GM19035 (cell line): ENCODE measurements around the gene BCR.

Experiments
- ATAC-seq: cut with Tn5 transposase; IDR thresholded peaks from one replicate; pipeline ENCODE4 v1.9.1; 2021; ENCODE audit not compliant: unreplicated experiment

BCR gene

DNA sequence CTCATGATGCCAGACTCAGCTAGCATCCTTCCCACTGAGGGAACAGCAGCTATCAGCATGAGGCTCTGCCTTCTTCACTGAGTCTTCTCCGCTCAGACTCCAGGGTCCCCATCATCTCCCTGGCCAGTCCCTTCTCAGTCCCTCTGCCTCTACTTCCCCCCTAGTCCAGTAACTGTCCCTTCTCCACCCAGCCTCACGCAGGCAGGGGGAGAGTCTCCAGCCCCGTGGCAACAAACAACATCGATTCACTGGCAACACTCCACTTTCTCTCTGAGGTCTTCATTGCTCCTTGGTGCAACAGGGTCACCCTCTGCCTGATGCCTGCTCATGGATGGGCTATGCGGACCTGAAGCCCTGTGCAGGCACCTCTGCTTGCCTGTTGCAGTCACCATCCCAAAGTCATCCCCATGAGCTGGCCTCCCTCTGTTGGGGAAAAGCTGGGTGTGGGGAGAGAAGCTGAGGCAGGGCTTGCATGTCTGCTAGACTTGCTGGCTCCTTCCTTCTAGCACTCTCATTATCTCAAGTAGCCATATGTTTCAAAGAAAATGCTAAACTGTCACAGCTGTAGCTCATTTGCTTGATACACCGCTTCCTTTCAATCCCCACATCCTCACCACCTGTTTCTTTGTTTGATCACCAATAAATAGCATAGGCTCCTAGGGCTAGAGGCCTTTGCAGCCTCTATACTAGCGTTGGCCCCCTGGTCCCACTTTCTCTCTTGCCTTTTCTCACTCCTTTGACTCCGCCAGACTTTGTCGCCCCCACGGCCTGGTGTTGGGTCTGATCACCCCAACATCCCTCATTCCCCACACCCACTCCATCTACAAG lies 4.3 kb upstream of the BCR start:
- ATAC-seq, result no peak

DNA sequence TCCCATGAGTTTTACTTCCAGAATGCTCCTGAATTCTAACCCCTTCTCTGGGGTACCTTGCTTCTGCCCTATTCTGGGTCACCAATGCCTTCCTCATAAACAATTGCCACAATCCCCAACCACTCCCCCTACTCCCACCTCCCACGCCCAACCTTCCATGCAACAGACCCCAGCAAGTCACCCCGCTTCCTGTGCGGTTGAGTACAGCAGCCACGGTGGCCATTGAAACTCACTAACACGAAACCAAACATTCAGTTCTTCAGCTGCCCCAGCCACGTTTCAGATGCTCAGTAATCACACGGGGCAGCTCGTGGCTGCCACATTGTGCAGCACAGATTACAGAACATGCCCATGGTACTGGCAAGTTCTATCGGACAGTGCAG lies 3.7 kb upstream of the BCR start:
- ATAC-seq, result no peak

DNA sequence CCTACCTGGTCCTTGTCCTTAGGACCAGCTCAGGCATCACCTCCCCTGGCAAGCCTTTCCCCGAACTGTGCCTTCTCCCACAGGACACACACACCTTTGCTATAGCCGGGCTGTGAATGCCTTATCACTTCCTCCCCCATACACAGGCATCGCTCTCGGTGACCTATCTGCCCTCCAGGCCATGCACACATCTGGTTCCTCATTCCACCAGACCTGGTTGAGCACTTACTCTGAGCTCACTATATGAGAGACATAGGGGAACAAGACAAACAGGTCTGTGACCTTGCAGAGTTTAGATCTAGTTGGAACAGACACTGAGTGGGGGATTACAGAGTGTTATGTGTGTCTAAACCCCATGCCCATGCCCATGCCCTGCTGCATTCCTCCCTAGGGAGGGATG lies 3.1 kb upstream of the BCR start:
- ATAC-seq, result no peak

DNA sequence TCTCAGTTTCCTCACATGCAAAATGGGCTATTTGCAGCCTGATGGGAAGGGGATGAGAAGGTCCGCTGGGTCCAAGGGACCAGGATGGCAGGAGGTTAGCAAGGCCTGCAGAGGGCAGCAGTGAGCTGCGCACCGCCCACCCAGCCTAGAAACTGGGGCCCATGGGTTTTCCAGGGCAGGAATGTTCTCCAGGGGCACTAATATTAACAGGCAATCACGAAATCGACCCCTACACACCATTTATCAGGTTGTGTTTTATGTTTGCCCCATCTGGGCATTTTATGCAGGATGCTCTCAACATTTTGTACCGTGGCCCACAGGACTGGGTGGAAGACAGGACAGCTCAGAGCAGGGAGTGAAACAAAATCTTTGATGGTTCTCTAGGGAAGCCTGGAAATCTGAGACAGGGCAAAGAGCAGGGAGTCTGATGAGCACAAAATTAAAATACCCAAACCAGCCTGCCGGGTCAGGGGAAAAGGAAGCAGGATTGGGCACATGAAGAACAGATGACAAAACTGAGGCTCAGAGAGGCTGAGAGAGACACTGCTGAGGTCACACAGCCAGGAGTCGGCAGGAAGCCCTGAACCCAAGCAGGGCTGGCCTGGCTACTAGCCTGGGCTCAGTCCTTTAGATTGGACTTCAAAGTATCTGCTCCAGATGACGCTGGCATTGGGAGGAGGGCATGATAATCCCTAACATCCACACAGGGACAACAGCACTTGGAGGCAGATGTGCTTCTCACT lies 1.6 kb upstream of the BCR start:
- ATAC-seq, result no peak

DNA sequence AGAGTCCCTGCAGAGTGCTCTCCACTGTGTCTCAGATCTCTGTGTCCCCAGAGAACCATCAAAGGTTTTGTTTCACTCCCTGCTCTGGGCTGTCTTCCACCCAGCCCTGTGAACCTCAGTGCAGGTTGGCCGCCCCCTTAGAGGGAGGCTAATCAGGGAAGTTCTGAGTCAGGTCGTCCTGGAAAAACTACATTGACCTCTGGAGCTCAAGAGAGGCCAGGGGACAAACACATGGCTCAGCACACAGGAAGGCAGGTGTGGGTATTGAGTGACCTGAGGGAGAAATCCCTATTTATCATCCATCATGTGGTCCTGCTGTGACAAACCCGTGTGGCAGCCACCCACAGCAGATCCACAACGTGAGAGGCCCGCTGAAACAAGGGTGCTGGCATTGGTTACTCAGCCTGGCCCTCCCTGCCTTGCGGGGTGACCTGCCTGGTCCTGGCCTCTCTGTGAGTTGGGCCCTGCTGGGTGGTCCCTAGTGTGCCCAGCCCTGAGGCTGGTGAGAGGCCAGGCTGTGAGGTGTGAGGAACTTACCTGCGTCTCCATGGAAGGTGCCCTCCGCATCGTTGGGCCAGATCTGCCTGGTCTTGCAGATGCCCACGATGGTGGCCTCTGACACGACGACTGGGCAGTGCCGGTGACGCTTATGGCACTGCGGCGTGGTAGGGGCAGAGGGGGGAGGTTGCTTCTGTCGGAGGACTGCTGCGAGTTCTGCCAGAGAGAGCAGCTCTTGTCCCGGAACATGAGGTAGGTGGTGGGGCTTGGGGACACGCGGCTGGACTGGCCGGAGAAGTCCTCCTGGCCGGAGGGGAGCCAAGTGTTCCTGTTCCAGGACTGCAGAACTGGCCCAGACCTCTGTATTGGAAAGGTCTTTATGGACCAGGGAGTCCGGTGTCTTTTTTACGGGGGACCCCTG lies 669 bp upstream of the BCR start:
- ATAC-seq, result no peak

DNA sequence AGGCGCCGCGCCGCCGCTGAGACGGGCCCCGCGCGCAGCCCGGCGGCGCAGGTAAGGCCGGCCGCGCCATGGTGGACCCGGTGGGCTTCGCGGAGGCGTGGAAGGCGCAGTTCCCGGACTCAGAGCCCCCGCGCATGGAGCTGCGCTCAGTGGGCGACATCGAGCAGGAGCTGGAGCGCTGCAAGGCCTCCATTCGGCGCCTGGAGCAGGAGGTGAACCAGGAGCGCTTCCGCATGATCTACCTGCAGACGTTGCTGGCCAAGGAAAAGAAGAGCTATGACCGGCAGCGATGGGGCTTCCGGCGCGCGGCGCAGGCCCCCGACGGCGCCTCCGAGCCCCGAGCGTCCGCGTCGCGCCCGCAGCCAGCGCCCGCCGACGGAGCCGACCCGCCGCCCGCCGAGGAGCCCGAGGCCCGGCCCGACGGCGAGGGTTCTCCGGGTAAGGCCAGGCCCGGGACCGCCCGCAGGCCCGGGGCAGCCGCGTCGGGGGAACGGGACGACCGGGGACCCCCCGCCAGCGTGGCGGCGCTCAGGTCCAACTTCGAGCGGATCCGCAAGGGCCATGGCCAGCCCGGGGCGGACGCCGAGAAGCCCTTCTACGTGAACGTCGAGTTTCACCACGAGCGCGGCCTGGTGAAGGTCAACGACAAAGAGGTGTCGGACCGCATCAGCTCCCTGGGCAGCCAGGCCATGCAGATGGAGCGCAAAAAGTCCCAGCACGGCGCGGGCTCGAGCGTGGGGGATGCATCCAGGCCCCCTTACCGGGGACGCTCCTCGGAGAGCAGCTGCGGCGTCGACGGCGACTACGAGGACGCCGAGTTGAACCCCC lies 798 bp downstream of the BCR start:
- no peak for ATAC-seq

DNA sequence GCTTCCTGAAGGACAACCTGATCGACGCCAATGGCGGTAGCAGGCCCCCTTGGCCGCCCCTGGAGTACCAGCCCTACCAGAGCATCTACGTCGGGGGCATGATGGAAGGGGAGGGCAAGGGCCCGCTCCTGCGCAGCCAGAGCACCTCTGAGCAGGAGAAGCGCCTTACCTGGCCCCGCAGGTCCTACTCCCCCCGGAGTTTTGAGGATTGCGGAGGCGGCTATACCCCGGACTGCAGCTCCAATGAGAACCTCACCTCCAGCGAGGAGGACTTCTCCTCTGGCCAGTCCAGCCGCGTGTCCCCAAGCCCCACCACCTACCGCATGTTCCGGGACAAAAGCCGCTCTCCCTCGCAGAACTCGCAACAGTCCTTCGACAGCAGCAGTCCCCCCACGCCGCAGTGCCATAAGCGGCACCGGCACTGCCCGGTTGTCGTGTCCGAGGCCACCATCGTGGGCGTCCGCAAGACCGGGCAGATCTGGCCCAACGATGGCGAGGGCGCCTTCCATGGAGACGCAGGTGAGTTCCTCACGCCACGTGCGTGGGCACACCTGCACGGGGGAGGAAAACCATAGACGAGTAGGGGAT lies 1.5 kb downstream of the BCR start:
- ATAC-seq, result no peak

DNA sequence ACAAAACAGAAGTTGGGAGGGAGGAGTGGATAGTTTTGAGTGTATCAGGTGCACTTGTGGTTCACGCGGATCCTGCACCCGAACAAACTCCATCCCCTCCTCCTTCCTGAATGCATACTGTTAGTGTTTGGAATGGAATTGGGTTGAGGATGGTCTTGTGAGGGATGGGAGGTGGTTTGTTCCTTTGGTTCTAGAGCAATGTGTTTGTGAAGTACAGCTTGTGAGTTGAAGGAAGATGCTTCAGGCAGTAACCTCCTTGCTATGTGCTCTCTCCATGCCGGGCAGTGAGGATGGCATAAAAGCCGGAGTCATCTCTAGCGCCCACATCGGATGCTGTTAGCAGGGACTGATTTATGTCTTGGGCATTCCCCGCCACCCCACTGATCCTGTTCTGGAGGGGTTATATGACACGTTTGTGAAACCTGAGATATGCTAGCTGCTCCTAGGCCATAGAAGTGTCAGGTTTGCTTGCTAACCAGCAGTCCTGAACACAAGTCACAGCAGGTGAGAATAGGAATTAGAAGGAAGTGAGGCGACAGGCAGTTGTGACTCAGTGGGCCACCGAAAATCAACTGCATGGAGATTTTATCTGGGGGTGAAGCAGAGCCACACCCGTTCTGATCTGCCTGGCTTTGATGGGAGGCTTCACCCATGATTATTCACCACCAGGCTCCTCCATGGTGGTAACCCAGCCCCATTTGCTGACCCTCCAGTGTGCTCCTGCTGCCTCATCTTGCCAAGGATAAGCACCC lies 2.2 kb downstream of the BCR start:
- no peak for ATAC-seq

DNA sequence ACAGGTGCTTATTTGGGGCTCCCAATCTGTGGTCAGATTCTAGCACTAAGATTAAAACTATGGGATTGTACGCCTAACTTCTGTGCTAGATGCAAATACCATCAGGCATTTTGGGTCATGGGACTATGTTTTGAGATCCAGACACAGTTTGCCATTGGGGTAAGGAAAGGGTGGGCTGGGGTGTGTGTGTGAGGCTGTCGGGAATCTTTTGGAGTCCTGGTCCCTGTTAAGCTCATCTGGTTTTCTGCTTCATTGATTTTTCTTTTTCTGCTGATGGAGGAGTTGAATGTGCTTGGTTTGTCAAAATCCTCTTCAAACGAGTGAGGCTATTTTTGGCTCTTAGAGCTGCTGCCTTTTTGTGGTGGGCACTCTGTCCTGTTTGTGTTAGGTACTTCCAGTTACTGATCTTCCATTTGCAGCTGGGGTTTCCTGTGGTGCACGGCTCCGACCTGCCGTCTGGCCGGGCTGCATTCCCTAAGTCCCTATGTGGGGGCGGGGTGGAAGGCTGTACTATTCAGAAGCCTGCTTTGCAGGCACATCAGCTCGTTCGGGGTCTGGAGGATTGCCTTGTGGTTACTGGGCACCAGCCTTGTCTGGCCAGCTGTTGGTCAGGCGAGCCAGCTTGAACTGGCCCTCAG lies 2.9 kb downstream of the BCR start:
- ATAC-seq, result no peak

DNA sequence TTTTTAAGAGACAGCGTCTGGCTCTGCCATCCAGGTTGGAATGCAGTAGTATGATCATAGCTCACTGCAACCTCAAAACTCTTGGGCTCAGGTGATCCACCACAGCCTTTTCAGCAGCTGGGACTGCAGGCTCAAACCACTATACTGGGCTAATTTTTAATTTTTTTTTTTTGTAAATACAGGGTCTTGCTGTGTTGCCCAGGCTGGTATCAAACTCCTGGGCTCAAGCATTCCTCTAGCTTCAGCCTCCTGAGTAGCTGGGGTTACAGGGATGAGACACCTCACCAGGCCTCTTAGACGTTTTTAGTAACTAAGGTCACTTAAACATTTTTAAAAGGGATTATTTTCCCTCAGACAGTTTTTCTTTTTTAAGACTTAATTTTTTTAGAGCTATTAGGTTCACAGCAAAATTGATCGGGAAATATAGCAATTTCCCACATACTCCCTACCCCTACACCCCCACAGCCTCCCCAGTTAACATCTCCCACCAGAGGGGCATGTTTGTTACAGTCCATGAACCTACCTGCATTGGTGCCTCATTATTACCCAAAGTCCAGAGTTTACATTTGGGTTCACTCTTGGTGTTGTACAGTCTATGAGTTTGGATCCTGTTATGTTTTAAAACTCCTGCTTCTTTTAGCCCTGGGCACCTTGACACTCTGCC lies 3.9 kb downstream of the BCR start:
- no peak for ATAC-seq

DNA sequence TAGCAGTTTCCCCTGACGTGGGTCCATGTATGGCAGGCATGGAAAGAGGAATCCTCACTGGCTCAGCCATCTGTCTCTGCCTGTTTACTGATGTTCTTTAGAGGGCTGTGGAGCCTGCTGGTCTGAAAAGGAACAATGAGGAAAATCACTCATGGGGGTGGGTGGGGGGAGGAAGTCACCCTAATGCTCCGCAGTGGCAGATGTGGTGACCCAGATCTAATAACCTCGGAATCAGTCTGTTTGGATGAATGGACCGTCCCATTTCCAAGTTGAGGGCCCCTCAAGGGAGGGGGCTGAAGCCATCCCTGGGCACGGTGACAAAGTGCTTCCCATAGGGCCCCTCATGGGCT lies 4.4 kb downstream of the BCR start:
- ATAC-seq, result no peak

DNA sequence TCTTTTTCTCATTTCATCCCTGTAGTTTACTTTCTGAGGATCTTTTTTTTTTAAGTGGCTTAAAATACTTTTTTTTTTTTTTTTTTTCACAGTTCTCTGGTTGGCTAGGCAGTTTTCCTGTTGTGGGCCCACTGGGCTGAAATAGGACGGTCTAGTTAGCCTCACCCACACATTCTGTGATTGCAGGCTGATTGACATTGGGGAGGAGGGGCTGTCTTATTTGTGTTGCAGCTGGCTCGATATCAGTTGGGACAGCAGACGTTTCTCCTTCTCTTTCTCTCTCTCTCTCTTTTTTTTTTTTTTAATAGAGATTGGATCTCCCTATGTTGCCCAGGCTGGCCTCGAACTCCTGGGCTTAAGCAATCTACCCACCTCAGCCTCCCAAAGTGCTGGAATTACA lies 6.9 kb downstream of the BCR start:
- no peak for ATAC-seq

DNA sequence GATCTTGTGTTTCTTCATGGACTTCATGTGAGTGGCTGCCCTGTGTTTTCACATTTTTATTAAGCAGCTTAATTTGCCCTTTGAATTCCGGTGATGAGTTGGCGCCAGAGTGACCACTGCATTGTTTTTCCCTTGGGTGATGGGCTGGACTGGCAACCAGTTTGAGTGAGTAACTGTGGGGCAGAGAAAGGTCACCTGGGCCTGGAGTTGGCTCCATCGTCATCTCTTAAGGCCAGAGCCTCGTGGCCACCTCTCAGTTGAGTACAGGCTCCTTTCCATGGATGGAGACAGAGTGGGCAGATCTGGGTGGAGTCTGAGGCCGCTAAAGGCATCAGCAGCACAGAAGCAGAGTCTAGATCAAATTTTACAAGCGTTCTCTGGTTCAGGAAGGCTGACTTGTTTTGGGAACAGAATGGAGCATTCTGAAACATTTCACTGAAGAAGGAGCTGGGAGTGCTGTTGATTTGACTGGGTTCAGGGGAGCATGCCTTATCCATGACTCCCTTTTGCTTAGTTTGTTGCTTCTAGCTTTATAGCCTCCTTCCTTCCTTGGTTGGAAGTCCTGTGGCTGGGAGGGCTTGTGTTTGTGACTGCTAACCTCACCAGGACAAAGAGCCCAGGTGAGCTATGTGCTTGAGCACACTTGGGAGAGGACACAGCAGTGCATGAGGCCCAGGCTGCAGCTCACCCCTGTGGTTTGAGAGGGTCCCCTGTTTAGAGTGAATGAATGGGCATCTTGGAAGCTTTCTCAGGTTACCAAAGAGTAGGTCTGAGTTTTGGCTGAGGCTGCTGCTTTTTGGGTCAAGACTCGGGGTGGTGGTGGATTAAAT lies 7.8 kb downstream of the BCR start:
- no peak for ATAC-seq

DNA sequence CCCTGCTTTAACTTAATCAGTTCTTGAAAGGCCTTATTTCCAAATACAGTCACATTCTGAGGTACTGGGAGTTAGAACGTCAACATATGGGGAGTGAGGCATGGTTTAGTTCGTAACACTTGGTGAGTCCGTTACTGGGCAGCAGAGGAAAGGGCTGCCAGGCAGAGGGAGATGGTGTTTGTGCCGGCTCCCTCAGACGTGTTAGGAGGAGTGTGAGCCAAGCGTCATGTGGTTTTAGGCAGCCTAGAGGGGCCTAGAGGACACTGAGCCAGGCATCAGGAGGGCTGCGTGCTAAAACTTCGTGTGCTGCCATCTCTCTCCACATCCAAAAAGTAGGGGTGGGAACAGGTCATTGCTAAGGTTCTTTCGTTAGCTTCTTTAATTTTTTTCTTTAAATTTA lies 10.2 kb downstream of the BCR start:
- no peak for ATAC-seq

DNA sequence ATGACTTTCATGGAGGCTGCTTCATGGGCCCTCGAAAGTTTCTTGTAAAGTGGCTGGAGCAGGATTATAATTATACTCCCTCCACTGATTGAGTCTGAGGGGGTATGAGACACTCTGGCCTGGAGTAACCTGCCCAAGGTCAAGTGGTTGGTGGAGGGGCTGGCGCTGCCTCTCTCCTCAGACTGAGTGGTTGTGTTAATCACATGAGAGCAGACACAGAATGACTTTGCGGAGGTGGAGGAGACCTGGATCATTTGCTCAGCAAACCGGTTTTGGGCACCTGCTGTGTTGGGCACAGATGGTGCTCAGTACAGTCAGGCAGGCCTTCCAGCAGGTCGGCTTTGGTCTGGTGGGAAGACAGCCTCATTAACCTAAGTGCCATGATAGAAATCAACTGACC lies 11.8 kb downstream of the BCR start:
- ATAC-seq, result no peak

DNA sequence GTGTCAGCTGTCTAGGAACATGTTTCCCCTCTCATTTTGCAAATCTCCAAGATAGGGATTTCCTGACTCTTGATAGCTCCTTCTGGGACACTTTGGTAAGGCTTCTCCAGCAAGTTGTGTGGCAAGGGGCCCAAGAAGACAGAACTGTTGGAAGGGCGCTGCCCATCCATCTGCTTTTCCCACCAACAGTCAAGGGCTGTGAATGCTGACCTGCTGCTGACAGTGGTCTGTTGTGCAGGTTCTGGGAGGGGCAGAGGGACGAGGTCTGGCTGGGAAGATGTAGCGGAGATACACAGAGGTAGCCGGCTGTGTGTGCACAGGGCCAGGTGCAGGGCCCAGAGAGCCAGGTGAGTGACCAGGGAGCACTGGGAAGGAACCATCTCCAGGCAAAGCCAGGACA lies 12.2 kb downstream of the BCR start:
- ATAC-seq, result no peak

DNA sequence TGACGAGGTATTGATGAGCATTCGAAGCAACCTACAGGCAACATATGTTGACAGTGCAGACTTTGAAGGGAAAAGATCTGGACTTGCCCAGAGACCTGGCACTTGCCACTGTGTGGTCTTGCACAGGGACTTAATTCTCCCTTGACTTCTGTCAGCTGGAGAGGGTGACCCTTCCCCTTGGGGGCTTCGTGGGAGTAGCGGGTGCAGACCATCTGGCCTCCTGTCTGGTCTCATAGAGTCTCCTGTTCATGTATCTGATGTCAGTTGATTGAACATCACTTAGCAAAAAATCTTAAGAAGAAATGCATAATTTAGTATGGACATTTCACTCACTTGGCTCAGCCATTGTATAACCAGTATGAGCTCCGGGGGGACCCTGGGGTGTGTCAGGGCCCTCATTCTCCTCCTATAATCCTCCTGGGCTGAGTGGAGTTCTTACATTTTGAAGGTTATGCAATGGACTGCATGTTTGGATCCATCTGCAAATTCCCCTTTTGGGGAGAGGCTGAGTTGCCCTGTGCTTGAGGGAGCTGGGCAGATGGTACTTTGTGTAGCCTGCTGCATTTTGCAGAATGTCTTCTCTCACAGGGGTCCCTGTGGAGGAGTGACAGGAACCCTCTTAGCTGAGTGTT lies 13.0 kb downstream of the BCR start:
- no peak for ATAC-seq
